Activated CD4-positive, alpha-beta memory T cell treated with anti-CD3 and anti-CD28 coated beads for 36 hours (primary cell): ENCODE results near the gene SLBP. TPM values are rescaled to one million over a fixed set of nuclear protein-coding genes. Genes with fewer than 3 reads are reported as not detected.

Experiments
- total RNA-seq, 2 experiments: library from RNA; stranded (reverse); gene quantifications; one replicate each; pipeline ENCODE4 v1.2.3, GENCODE V29; 2021

The SLBP gene
- total RNA-seq, 2 experiments from 2014 or later, result 103 to 106 TPM

Other genes with a start within 250 kb of the SLBP start
- gene FAM53A, start 28.0 kb downstream of the SLBP start, total RNA-seq, result 1 to 10 TPM; 1.3 to 1.4 TPM
- gene TMEM129, start 9.0 kb upstream of the SLBP start, total RNA-seq, result 10 to 100 TPM; 16.2 to 18.1 TPM
- 100 to 1,000 TPM; 194 to 201 TPM for gene TACC3, start 9.2 kb upstream of the SLBP start, total RNA-seq
- gene FGFR3, start 81.0 kb upstream of the SLBP start, total RNA-seq, result under 1 TPM; 0.21 to 0.27 TPM
- gene LETM1, start 143.8 kb upstream of the SLBP start, total RNA-seq, result 10 to 100 TPM; 41.1 to 42.6 TPM
- gene NSD2, start 159.1 kb upstream of the SLBP start, total RNA-seq, result 100 to 1,000 TPM; 197 to 199 TPM